Heart left ventricle (tissue), 16 donors: ENCODE results near the gene LAMB1. TPM values are rescaled to one million over a fixed set of nuclear protein-coding genes. Genes with fewer than 3 reads are reported as not detected.

Experiments used
- ATAC-seq, 4 donors: fragments of 200-7000 bp; cut with Tn5 transposase; one replicate each; pipeline ENCODE4 v1.9.1; 2020 to 2022; ENCODE audit warnings: moderate library complexity in 4 of 4, mild to moderate bottlenecking in 3 of 4, moderate number of reproducible peaks in 1 of 4
- DNase-seq, 5 donors: peaks; one replicate each; pipeline ENCODE4 v3.0.0-alpha.2; 2020
- H3K27ac ChIP-seq, 12 donors: fragments of 200-600 bp; sonication (generic) in 4 of 12; one replicate each; pipeline versions ENCODE4 v1.5.0 to v1.8.0; 2016 to 2022; ENCODE audit warnings: mild to moderate bottlenecking in 2 of 12
- H3K27me3 ChIP-seq, 9 donors: fragments of 200-600 bp; sonication (generic) in 2 of 9; one replicate each; pipeline versions ENCODE4 v1.5.1 to v1.8.0; 2016 to 2022; ENCODE audit warnings: mild to moderate bottlenecking in 3 of 9
- H3K36me3 ChIP-seq, 9 donors: fragments of 200-600 bp; sonication (generic) in 2 of 9; one replicate each; pipeline versions ENCODE4 v1.5.0 to v1.8.0; 2018 to 2022; ENCODE audit warnings: mild to moderate bottlenecking in 2 of 9
- H3K4me1 ChIP-seq, 12 donors: fragments of 200-600 bp; sonication (generic) in 4 of 12; one replicate each; pipeline versions ENCODE4 v1.5.0 to v1.8.0; 2016 to 2022; ENCODE audit warnings: mild to moderate bottlenecking in 3 of 12
- H3K4me3 ChIP-seq, 12 donors: fragments of 200-600 bp; sonication (generic) in 4 of 12; one replicate each; pipeline versions ENCODE4 v1.5.0 to v1.8.0; 2017 to 2022; ENCODE audit warnings: mild to moderate bottlenecking in 9 of 12, moderate library complexity in 4 of 12
- H3K9me3 ChIP-seq, 12 donors: fragments of 200-600 bp; sonication (generic) in 4 of 12; one replicate each; pipeline versions ENCODE4 v1.5.0 to v1.8.0; 2016 to 2022; ENCODE audit warnings: mild to moderate bottlenecking in 1 of 12
- CTCF ChIP-seq, 12 donors: fragments of 200-600 bp; sonication (generic) in 4 of 12; IDR thresholded peaks; one replicate each; pipeline versions ENCODE4 v1.5.0 to v1.8.0; 2018 to 2022; ENCODE audit warnings: antibody characterized with exemption in 12 of 12, mild to moderate bottlenecking in 5 of 12
- POLR2A ChIP-seq, 2 donors: fragments of 450-650 bp; IDR thresholded peaks; one replicate each; pipeline ENCODE4 v1.6.1; 2017; ENCODE audit warnings: antibody characterized with exemption in 2 of 2, mild to moderate bottlenecking in 2 of 2, moderate library complexity in 2 of 2
- WGBS, 4 donors: extraction: QIAGEN DNeasy Blood & Tissue Kit in 2 of 4; methylation state at CpG; one replicate each; pipeline versions ENCODE4 v1.1.5 to v1.1.7; 2013 to 2018; 5-methylcytosine and 5-hydroxymethylcytosine counted together
- intact Hi-C, 10 donors: fragments of 100-400 bp; cut with DNase I; formaldehyde crosslinking; loops; one replicate each; pipeline versions ENCODE4 v1.11.1 to v1.14.2; 2022
- polyA plus RNA-seq, 2 donors: library from polyadenylated mRNA; stranded (reverse); fragments of 200-250 nt; gene quantifications; one replicate each; pipeline ENCODE4 v1.2.3, GENCODE V29; 2013
- total RNA-seq, 9 donors: library from RNA; depleted of rRNA in 2 of 9; stranded (reverse); fragments of >200 nt in 2 of 9; fragmentation: NEBNext Ultra II Directional in 3 of 9; extraction: Animal tissue kit (Norgen Biotek cat#: 25700) in 3 of 9; gene quantifications; one replicate each; pipeline versions ENCODE4 v1.1.0 to v1.2.4, GENCODE V29; 2016 to 2023
- donor health status: ischemic (EF 13 %, LVEDD 7.1; RV severe dilation, severe dysfunction).
- donor health status: healthy with polysubstance abuse.
- donor health status: DM: no; HTN: yes; CAD: no.
- donor health status: DM: no; HTN: no; CAD: no.
- donor health status: ischemic (EF 25% LVEDD 6.9; RV normal size, moderate dysfunction).
- donor health status: ischemic (EF 25% LVEDD 5.7; RV mildly dilated, moderate dysfunction).
- donor health status: healthy.
- donor health status: DM: yes; HTN: yes; CAD: no.
- donor health status: ischemic (EF 35%, LVEDD 5.7; RV mildly dilated, moderate dysfunction).
- donor health status: nonischemic (EF 11% LVEDD 7.7; RV severe dilation, severe dysfunction).
- donor health status: DM: yes; HTN: yes; CAD: no.
- donor health status: PGD.
- donor health status: ischemic (EF 29% LVEDD 5.4; RV normal size, mild dysfunction).
- donor health status: nonischemic (EF 23%, LVEDD 6.1; RV moderate dilation, normal function).

LAMB1 gene
- total and polyA plus RNA-seq, 11 donors: 29.1 to 121 (median 55.9) TPM

- intact Hi-C loops: no loop called here
- no peak for TF ChIP-seq POLR2A (IDR thresholded peaks at IDR 0.05)
- no peak for TF ChIP-seq CTCF (IDR thresholded peaks at IDR 0.05)
- no peaks in the 10 kb centered on the region for H3K9me3 ChIP-seq
- no peaks in the 10 kb centered on the region for H3K27me3 ChIP-seq
- peak overlapping the region in 1 of 12 donors; percentile 35 for H3K27ac ChIP-seq
- H3K36me3 ChIP-seq: peaks cover 0 to 88% (median 68%) of the 10 kb centered on the region in 9 donors
- no peak overlapping the region for H3K4me3 ChIP-seq
- ATAC-seq (no peak), DNase-seq (no peak)
- H3K4me1 ChIP-seq: peaks cover 0 to 24% (median 14%) of the 10 kb centered on the region in 12 donors
- WGBS, 4 donors: 92 to 98% (median 96%) methylated on average over 3 of the region's 3 CpGs
Observed at GRCh38 chr7:107980171-107980570, 22.8 kb downstream of the LAMB1 start.

GRCh38 chr7:107978815-107979408 lies 24.0 kb downstream of the LAMB1 start:
- no peak for DNase-seq
- intact Hi-C loops: no loop called here
- Histone ChIP-seq H3K4me3 (no peak overlapping the region), H3K27ac (peak overlapping the region in 1 of 12 donors; percentile 35), H3K27me3 (no peaks in the 10 kb centered on the region), H3K36me3 (peaks cover 0 to 89% (median 69%) of the 10 kb centered on the region in 9 donors), H3K4me1 (peaks cover 0 to 33% (median 19%) of the 10 kb centered on the region in 12 donors), H3K9me3 (no peaks in the 10 kb centered on the region)
- ATAC-seq: no peak
- 87 to 96% (median 92%) methylated on average over 5 of the region's 5 CpGs for WGBS, 4 donors
- TF ChIP-seq POLR2A (IDR thresholded peaks at IDR 0.05): no peak
- no peak for TF ChIP-seq CTCF (IDR thresholded peaks at IDR 0.05)

- intact Hi-C loops: no loop called here
- 83 to 98% (median 86%) methylated on average over 4 of the region's 4 CpGs for WGBS, 4 donors
- TF ChIP-seq POLR2A (IDR thresholded peaks at IDR 0.05) (no peak), CTCF (IDR thresholded peaks at IDR 0.05) (no peak)
Observed at GRCh38 chr7:107977048-107977447, 25.9 kb downstream of the LAMB1 start.

GRCh38 chr7:107976620-107977019 lies 26.3 kb downstream of the LAMB1 start:
- intact Hi-C loops: no loop called here
- peak overlapping the region in 2 of 12 donors; percentile 18 to 80 for H3K27ac ChIP-seq
- DNase-seq: no peak
- no peaks in the 10 kb centered on the region for H3K9me3 ChIP-seq
- H3K27me3 ChIP-seq: no peaks in the 10 kb centered on the region
- H3K4me1 ChIP-seq: peaks cover 0 to 39% (median 30%) of the 10 kb centered on the region in 12 donors
- TF ChIP-seq POLR2A (IDR thresholded peaks at IDR 0.05) (no peak), CTCF (IDR thresholded peaks at IDR 0.05) (no peak)
- H3K4me3 ChIP-seq: no peak overlapping the region
- peaks cover 0 to 89% (median 59%) of the 10 kb centered on the region in 9 donors for H3K36me3 ChIP-seq
- WGBS, 4 donors: 0 to 97% (median 69%) methylated on average over 1 of the region's 1 CpG
- ATAC-seq: no peak

More at GRCh38 chr7:107977048-107977447, 25.9 kb downstream of the LAMB1 start:
- Histone ChIP-seq H3K9me3 (no peaks in the 10 kb centered on the region), H3K4me1 (peaks cover 0 to 35% (median 26%) of the 10 kb centered on the region in 12 donors), H3K4me3 (no peak overlapping the region), H3K27ac (peak overlapping the region in 2 of 12 donors; percentile 18 to 54), H3K27me3 (no peaks in the 10 kb centered on the region), H3K36me3 (peaks cover 0 to 92% (median 59%) of the 10 kb centered on the region in 9 donors)
- DNase-seq: no peak
- no peak for ATAC-seq
